Measurements from ENCODE around the gene SH2B3. TPM values are rescaled to one million over a fixed set of nuclear protein-coding genes. Genes with fewer than 3 reads are reported as not detected.

Gene SH2B3
- total RNA-seq, 1 experiment from 2014 or later, result 39.6 TPM

GRCh38 chr12:111448266-111448830, 42.6 kb downstream of the SH2B3 start:
- ATAC-seq, result no peak
- no peak for DNase-seq (ENCODE audit: low read depth, low spot score)
- ChIA-PET POLR2A (no interaction called here), CTCF (no interaction called here)
- Histone ChIP-seq H3K4me3 (ENCODE audit: low read depth in 2 of 2, low read length in 2 of 2) (no peak overlapping the region), H3K27ac (ENCODE audit: low read length) (peak overlapping the region; percentile 14; the same call in 1 of the 2 replicates), H3K9me3 (ENCODE audit: control insufficient read depth, insufficient read depth, low read depth, low read length) (no peaks in the 10 kb centered on the region), H3K27me3 (ENCODE audit: control insufficient read depth, insufficient read depth, low read length) (no peaks in the 10 kb centered on the region), H3K36me3 (ENCODE audit: control insufficient read depth, insufficient read depth, low read length) (peaks cover 5% of the 10 kb centered on the region; the same call in 1 of the 2 replicates), H3K4me1 (ENCODE audit: control insufficient read depth, insufficient read depth, low read length) (peaks cover 54% of the 10 kb centered on the region)
- TF ChIP-seq REST (IDR thresholded peaks at IDR 0.05; ENCODE audit: insufficient read depth in 1 of 2, low read depth in 2 of 2, low read length in 1 of 2), result no peak
- TF ChIP-seq TCF7L2 (IDR thresholded peaks at IDR 0.05; ENCODE audit: low read depth, low read length), result no peak
- TF ChIP-seq CTCF (IDR thresholded peaks at IDR 0.05), result no peak
- no peak for TF ChIP-seq SIN3A (IDR thresholded peaks at IDR 0.05; ENCODE audit: borderline replicate concordance, insufficient read depth, low read depth, low read length)
- no peak for TF ChIP-seq POLR2AphosphoS5 (IDR thresholded peaks at IDR 0.05; ENCODE audit: low read depth, low read length)
- BruUV-seq (replicated peaks), result no TSS peak
- in situ Hi-C loops (cut with HindIII; ENCODE audit: low pct_unique_long_range_greater_than_20kb, low sequenced_read_pairs) (no loop called here), intact Hi-C loops (cut with micrococcal nuclease; ENCODE audit: unreplicated experiment) (no loop called here)

- no peak for ATAC-seq
- POLR2A ChIA-PET, result interaction anchor here (0.6 kb wide), 2 partner anchors 22 to 96 kb away, joined by 3 read pairs; no protein-coding TSS in a partner anchor
- Histone ChIP-seq H3K27ac (ENCODE audit: low read length) (peak overlapping the region; percentile 52; the same call in 1 of the 2 replicates), H3K9me3 (ENCODE audit: control insufficient read depth, insufficient read depth, low read depth, low read length) (no peaks in the 10 kb centered on the region), H3K36me3 (ENCODE audit: control insufficient read depth, insufficient read depth, low read length) (peaks cover 5% of the 10 kb centered on the region; the same call in 1 of the 2 replicates), H3K4me3 (ENCODE audit: low read depth in 2 of 2, low read length in 2 of 2) (no peak overlapping the region), H3K4me1 (ENCODE audit: control insufficient read depth, insufficient read depth, low read length) (peaks cover 50% of the 10 kb centered on the region), H3K27me3 (ENCODE audit: control insufficient read depth, insufficient read depth, low read length) (no peaks in the 10 kb centered on the region)
- DNase-seq (ENCODE audit: low read depth, low spot score), result no peak
- CTCF ChIA-PET, result interaction anchor here (1.6 kb wide), 1 partner anchor 51 kb away, joined by 7 read pairs; no protein-coding TSS in a partner anchor
- in situ Hi-C loops (cut with HindIII; ENCODE audit: low pct_unique_long_range_greater_than_20kb, low sequenced_read_pairs) (no loop called here), intact Hi-C loops (cut with micrococcal nuclease; ENCODE audit: unreplicated experiment) (no loop called here)
- TF ChIP-seq SIN3A (IDR thresholded peaks at IDR 0.05; ENCODE audit: borderline replicate concordance, insufficient read depth, low read depth, low read length), result 0 out of 2 replicates have a peak, but pooled peaks have one; percentile 33
- TF ChIP-seq CTCF (IDR thresholded peaks at IDR 0.05), result no peak
- TSS peak; percentile 55 for BruUV-seq (replicated peaks)
Observed at GRCh38 chr12:111448846-111449790, 43.4 kb downstream of the SH2B3 start.

Data from Panc1 (cell line).